Right atrium auricular region (tissue), 2 donors: Measurements from ENCODE around the gene HELZ. TPM values are rescaled to one million over a fixed set of nuclear protein-coding genes. Genes with fewer than 3 reads are reported as not detected.
"Not testable (repeated sequence)": the region's sequence is repeated elsewhere in the genome, so short reads cannot be mapped to it uniquely, and the experiment has no call there.

Source experiments
- DNase-seq: peaks from one replicate; pipeline ENCODE4 v3.0.0-alpha.2; 2019; ENCODE audit warnings: low spot score
- H3K27ac ChIP-seq, 2 donors: fragments of 200-600 bp; sonication (generic); 1 replicate in 1 of 2; 2 replicates in 1 of 2; pipeline ENCODE4 v1.5.1; 2016 to 2019
- H3K27me3 ChIP-seq, 2 donors: fragments of 200-600 bp; sonication (generic); one replicate each; pipeline versions ENCODE4 v1.5.1 to v1.6.0; 2017 to 2019
- H3K36me3 ChIP-seq: fragments of 200-600 bp; sonication (generic); one replicate; pipeline ENCODE4 v1.5.1; 2016
- H3K4me1 ChIP-seq, 2 donors: fragments of 200-600 bp; sonication (generic); one replicate each; pipeline versions ENCODE4 v1.5.1 to v1.6.0; 2017 to 2019
- H3K4me3 ChIP-seq, 2 donors: fragments of 200-600 bp; sonication (generic); 1 replicate in 1 of 2; 2 replicates in 1 of 2; pipeline ENCODE4 v1.5.1; 2017 to 2019; ENCODE audit warnings: mild to moderate bottlenecking in 1 of 2, moderate library complexity in 1 of 2
- H3K9me3 ChIP-seq, 2 donors: fragments of 200-600 bp; sonication (generic); one replicate each; pipeline ENCODE4 v1.5.1; 2019
- CTCF ChIP-seq, 2 donors: fragments of 200-600 bp; sonication (generic); IDR thresholded peaks; one replicate each; pipeline ENCODE4 v1.5.1; 2019; ENCODE audit warnings: antibody characterized with exemption in 2 of 2
- total RNA-seq, 2 donors: library from RNA; depleted of rRNA; stranded (reverse); fragments of >200 nt; gene quantifications; one replicate each; pipeline ENCODE4 v1.1.0, GENCODE V29; 2016

HELZ gene
- total RNA-seq, 2 donors from 2014 or later, result 25.2 to 29.1 TPM

- Histone ChIP-seq H3K9me3 (no peaks in the 10 kb centered on the region), H3K4me3 (no peak overlapping the region), H3K27me3 (no peaks in the 10 kb centered on the region), H3K27ac (no peak overlapping the region), H3K36me3 (peaks cover 33% of the 10 kb centered on the region), H3K4me1 (peaks cover 0 to 11% of the 10 kb centered on the region in 2 donors)
- TF ChIP-seq CTCF (IDR thresholded peaks at IDR 0.05), result no peak
- DNase-seq, result no peak
Measured at GRCh38 chr17:67107171-67107570, 137.8 kb downstream of the HELZ start.

- no peak overlapping the region for H3K27ac ChIP-seq
- no peaks in the 10 kb centered on the region for H3K9me3 ChIP-seq
- H3K4me1 ChIP-seq, result no peaks in the 10 kb centered on the region
- H3K36me3 ChIP-seq, result peaks cover 33% of the 10 kb centered on the region
- TF ChIP-seq CTCF (IDR thresholded peaks at IDR 0.05), result no peak
- DNase-seq, result no peak
- H3K27me3 ChIP-seq, result no peaks in the 10 kb centered on the region
- H3K4me3 ChIP-seq, result no peak overlapping the region
Measured at GRCh38 chr17:67105213-67105612, 139.8 kb downstream of the HELZ start.

- H3K27me3 ChIP-seq, H3K4me1 ChIP-seq, H3K27ac ChIP-seq, H3K9me3 ChIP-seq, H3K4me3 ChIP-seq, DNase-seq: not testable (repeated sequence)
- peaks cover 33% of the 10 kb centered on the region for H3K36me3 ChIP-seq
Measured at GRCh38 chr17:67104641-67105040, 140.4 kb downstream of the HELZ start.

GRCh38 chr17:67098006-67098405 lies 147.0 kb downstream of the HELZ start:
- Histone ChIP-seq H3K27ac (no peak overlapping the region), H3K27me3 (no peaks in the 10 kb centered on the region), H3K4me3 (no peak overlapping the region), H3K4me1 (no peaks in the 10 kb centered on the region), H3K36me3 (no peaks in the 10 kb centered on the region), H3K9me3 (no peaks in the 10 kb centered on the region)
- no peak for DNase-seq
- TF ChIP-seq CTCF (IDR thresholded peaks at IDR 0.05), result no peak

- Histone ChIP-seq H3K4me3 (no peak overlapping the region), H3K9me3 (no peaks in the 10 kb centered on the region), H3K27ac (no peak overlapping the region), H3K4me1 (no peaks in the 10 kb centered on the region), H3K36me3 (no peaks in the 10 kb centered on the region), H3K27me3 (no peaks in the 10 kb centered on the region)
- no peak for DNase-seq
- no peak for TF ChIP-seq CTCF (IDR thresholded peaks at IDR 0.05)
Measured at GRCh38 chr17:67096609-67097008, 148.4 kb downstream of the HELZ start.

- Histone ChIP-seq H3K27me3 (no peaks in the 10 kb centered on the region), H3K4me1 (no peaks in the 10 kb centered on the region), H3K27ac (no peak overlapping the region), H3K36me3 (no peaks in the 10 kb centered on the region), H3K4me3 (no peak overlapping the region), H3K9me3 (no peaks in the 10 kb centered on the region)
- no peak for TF ChIP-seq CTCF (IDR thresholded peaks at IDR 0.05)
- DNase-seq, result no peak
Measured at GRCh38 chr17:67095803-67096202, 149.2 kb downstream of the HELZ start.

- not testable (repeated sequence) for DNase-seq, H3K4me1 ChIP-seq, H3K9me3 ChIP-seq, H3K27me3 ChIP-seq, H3K27ac ChIP-seq, H3K36me3 ChIP-seq, H3K4me3 ChIP-seq
Measured at GRCh38 chr17:67095291-67095690, 149.7 kb downstream of the HELZ start.
